Vagina (tissue), 2 donors: ENCODE results near the gene GTSE1. TPM values are rescaled to one million over a fixed set of nuclear protein-coding genes. Genes with fewer than 3 reads are reported as not detected.

Source experiments
- DNase-seq, 2 donors: peaks; one replicate each; pipeline ENCODE4 v3.0.0-alpha.2; 2017; ENCODE audit errors: extremely low spot score in 2 of 2
- H3K27ac ChIP-seq: fragments of 200-600 bp; sonication (generic); one replicate; pipeline ENCODE4 v1.5.1; 2019
- H3K27me3 ChIP-seq: fragments of 200-600 bp; sonication (generic); one replicate; pipeline ENCODE4 v1.5.1; 2019
- H3K36me3 ChIP-seq, 2 donors: fragments of 200-600 bp; sonication (generic); one replicate each; pipeline ENCODE4 v1.5.1; 2017 to 2019
- H3K4me1 ChIP-seq: fragments of 200-600 bp; sonication (generic); one replicate; pipeline ENCODE4 v1.5.1; 2019
- H3K4me3 ChIP-seq, 2 donors: fragments of 200-600 bp; sonication (generic); 1 replicate in 1 of 2; 2 replicates in 1 of 2; pipeline ENCODE4 v1.5.1; 2016 to 2019
- H3K9me3 ChIP-seq: fragments of 200-600 bp; sonication (generic); one replicate; pipeline ENCODE4 v1.5.1; 2019
- POLR2A ChIP-seq, 2 donors: fragments of 450-650 bp; IDR thresholded peaks; one replicate each; pipeline ENCODE4 v1.6.1; 2017; ENCODE audit warnings: antibody characterized with exemption in 2 of 2, mild to moderate bottlenecking in 2 of 2, moderate library complexity in 2 of 2
- POLR2AphosphoS5 ChIP-seq, 2 donors: sonication (generic); formaldehyde crosslinking; IDR thresholded peaks; one replicate each; pipeline ENCODE4 v1.9.0; 2017; ENCODE audit warnings: antibody characterized with exemption in 2 of 2, mild to moderate bottlenecking in 2 of 2, low read depth in 1 of 2; ENCODE audit not compliant: insufficient read depth in 1 of 2
- intact Hi-C: fragments of 100-400 bp; cut with DNase I; formaldehyde crosslinking; loops from one replicate; pipeline ENCODE4 v1.15.1; 2023
- total RNA-seq: library from RNA; depleted of rRNA; stranded (reverse); fragments of >200 nt; gene quantifications from one replicate; pipeline ENCODE4 v1.2.3, GENCODE V29; 2016
- TF ChIP-seq, protein P1 (sequence below), 3 experiments: fragments of 450-650 bp in 2 of 3; fragments of 200-600 bp in 1 of 3; sonication (generic) in 1 of 3; IDR thresholded peaks; one replicate each; pipeline ENCODE4 v1.5.1; 2017 to 2019; ENCODE audit warnings: antibody characterized with exemption in 3 of 3, mild to moderate bottlenecking in 2 of 3, moderate library complexity in 2 of 3

Gene GTSE1
- total RNA-seq, 1 donor from 2014 or later, result 2.2 TPM

DNA sequence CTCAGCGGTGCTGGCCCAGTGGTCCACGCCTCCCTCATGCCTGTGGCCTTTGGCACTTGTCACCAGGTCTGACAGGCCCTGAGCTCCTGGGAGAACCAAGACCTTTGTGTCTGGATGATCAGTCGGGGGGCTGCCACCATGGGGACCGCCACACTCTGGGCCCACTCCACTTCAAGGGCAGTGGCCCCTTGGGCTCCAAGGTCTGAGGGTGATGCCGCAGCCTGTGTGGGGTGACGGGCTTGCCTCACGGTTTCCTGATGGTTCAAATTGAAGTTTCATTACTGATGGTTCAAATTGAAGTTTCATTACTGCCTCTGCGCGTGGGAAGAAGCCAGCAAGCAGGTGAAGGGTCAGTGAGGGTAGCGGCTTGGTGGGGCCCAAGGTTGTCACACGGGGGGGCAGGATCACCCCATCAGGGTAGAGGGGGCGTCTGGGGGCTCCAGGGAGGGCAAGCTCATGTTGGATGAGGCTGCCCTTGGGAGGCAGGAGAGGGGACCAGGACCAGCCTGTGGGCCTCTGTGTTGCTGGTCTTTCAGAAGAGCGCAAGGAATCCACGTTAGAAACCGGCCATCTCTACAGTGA is 66.4 kb downstream of the GTSE1 start:
- Histone ChIP-seq H3K27ac (no peak overlapping the region), H3K4me1 (no peaks in the 10 kb centered on the region), H3K9me3 (no peaks in the 10 kb centered on the region), H3K4me3 (no peak overlapping the region), H3K27me3 (no peaks in the 10 kb centered on the region), H3K36me3 (peaks cover 0 to 13% of the 10 kb centered on the region in 2 donors)
- no peak for TF ChIP-seq POLR2AphosphoS5 (IDR thresholded peaks at IDR 0.05; ENCODE audit: insufficient read depth in 1 of 2, low read depth in 1 of 2)
- TF ChIP-seq, protein P1, sequence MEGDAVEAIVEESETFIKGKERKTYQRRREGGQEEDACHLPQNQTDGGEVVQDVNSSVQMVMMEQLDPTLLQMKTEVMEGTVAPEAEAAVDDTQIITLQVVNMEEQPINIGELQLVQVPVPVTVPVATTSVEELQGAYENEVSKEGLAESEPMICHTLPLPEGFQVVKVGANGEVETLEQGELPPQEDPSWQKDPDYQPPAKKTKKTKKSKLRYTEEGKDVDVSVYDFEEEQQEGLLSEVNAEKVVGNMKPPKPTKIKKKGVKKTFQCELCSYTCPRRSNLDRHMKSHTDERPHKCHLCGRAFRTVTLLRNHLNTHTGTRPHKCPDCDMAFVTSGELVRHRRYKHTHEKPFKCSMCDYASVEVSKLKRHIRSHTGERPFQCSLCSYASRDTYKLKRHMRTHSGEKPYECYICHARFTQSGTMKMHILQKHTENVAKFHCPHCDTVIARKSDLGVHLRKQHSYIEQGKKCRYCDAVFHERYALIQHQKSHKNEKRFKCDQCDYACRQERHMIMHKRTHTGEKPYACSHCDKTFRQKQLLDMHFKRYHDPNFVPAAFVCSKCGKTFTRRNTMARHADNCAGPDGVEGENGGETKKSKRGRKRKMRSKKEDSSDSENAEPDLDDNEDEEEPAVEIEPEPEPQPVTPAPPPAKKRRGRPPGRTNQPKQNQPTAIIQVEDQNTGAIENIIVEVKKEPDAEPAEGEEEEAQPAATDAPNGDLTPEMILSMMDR (IDR thresholded peaks at IDR 0.05), result no peak
- TF ChIP-seq POLR2A (IDR thresholded peaks at IDR 0.05), result no peak
- intact Hi-C loops, result no loop called here
- DNase-seq, result no peak

GRCh38 chr22:46363611-46364321 is 67.1 kb downstream of the GTSE1 start:
- intact Hi-C loops, result no loop called here
- no peak for TF ChIP-seq POLR2A (IDR thresholded peaks at IDR 0.05)
- TF ChIP-seq, protein P1 (IDR thresholded peaks at IDR 0.05), result no peak
- no peak for TF ChIP-seq POLR2AphosphoS5 (IDR thresholded peaks at IDR 0.05; ENCODE audit: insufficient read depth in 1 of 2, low read depth in 1 of 2)
- Histone ChIP-seq H3K4me3 (no peak overlapping the region), H3K9me3 (no peaks in the 10 kb centered on the region), H3K4me1 (no peaks in the 10 kb centered on the region), H3K36me3 (peaks cover 0 to 8% of the 10 kb centered on the region in 2 donors), H3K27me3 (no peaks in the 10 kb centered on the region), H3K27ac (no peak overlapping the region)
- no peak for DNase-seq

DNA sequence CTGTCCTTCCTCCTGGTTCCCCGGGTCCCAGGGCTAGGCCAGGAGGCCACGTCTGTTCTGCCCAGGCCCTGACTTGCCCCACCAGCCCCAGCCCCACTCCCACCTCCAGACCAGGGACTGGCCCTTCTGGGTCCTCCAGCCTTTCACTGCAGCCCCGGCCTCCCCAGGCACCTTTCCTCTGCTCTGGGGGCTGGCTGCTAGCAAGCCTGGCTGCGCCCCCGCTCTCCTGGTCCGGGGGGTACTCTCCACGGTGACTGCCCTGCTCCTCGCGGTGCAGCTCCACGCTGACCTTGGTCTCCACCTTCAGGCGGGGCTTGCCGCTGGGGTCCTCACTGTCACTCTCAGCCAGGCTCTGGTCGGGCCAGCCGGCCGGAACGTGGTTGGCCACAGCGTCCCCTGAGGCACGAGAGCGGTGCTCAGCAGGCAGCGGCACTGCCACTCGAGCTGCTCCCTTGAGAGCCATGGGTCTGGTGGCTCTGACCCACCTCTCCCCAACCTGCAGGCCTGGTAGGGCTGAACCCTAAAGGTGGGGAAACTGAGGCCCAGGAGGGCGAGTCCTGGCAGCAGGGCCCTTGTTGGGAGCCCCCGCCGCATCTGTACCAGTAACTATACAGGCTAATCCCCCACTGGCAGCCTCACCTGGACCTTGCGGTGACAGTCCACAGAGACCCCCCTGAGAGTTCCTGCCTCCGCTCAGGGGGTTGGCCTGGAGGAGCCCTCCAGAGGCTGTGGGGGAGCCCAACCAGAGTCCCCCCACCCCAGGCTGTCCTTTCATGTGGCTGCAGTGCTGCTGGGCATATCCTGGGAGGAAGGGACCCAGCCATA is 67.9 kb downstream of the GTSE1 start:
- TF ChIP-seq POLR2AphosphoS5 (IDR thresholded peaks at IDR 0.05; ENCODE audit: insufficient read depth in 1 of 2, low read depth in 1 of 2) (no peak), POLR2A (IDR thresholded peaks at IDR 0.05) (no peak)
- TF ChIP-seq, protein P1 (IDR thresholded peaks at IDR 0.05), result no peak
- H3K27ac ChIP-seq, result no peak overlapping the region
- intact Hi-C loops, result no loop called here
- H3K9me3 ChIP-seq, result no peaks in the 10 kb centered on the region
- DNase-seq, result no peak
- no peaks in the 10 kb centered on the region for H3K27me3 ChIP-seq
- no peaks in the 10 kb centered on the region for H3K4me1 ChIP-seq
- H3K4me3 ChIP-seq, result no peak overlapping the region
- H3K36me3 ChIP-seq, result peaks cover 0 to 8% of the 10 kb centered on the region in 2 donors

DNA sequence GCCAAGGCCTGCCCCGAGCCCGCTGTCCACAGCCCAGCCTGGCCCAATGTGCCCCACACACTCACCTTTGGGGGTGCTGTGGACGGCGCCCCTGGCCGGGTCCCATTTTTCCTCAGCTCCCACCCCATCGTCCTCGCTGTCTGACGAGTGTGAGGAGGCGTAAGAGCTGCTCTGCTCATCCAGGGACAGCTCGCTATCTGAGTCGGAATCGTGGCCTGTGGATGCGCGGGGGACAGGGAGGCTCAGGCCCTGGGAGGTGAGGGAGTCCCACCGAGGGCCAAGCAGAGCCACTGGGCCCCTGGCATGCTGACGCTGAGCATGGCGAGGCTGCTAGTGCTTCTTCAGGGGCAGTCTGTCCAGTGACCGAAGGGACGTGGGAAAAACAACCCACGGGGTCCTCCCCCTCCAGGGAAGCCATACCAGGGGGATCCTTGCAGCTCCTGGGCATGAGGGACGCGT is 68.5 kb downstream of the GTSE1 start:
- intact Hi-C loops, result no loop called here
- Histone ChIP-seq H3K4me3 (no peak overlapping the region), H3K27ac (no peak overlapping the region), H3K36me3 (peaks cover 0 to 8% of the 10 kb centered on the region in 2 donors), H3K27me3 (no peaks in the 10 kb centered on the region), H3K9me3 (no peaks in the 10 kb centered on the region), H3K4me1 (no peaks in the 10 kb centered on the region)
- TF ChIP-seq POLR2AphosphoS5 (IDR thresholded peaks at IDR 0.05; ENCODE audit: insufficient read depth in 1 of 2, low read depth in 1 of 2) (no peak), POLR2A (IDR thresholded peaks at IDR 0.05) (no peak)
- TF ChIP-seq, protein P1 (IDR thresholded peaks at IDR 0.05), result no peak
- no peak for DNase-seq
